HL-60 (cell line): Measurements from ENCODE around the gene CFAP20DC.

ENCODE experiments used
- CTCF ChIP-seq: IDR thresholded peaks from one replicate; pipeline ENCODE4 v1.5.1; 2011; ENCODE audit warnings: low read length, control low read depth, inconsistent platforms; ENCODE audit not compliant: insufficient read depth
- TF ChIP-seq, protein P1 (sequence below): IDR thresholded peaks from 2 replicates; pipeline ENCODE4 v1.6.1; 2012; ENCODE audit warnings: low read depth; ENCODE audit not compliant: insufficient replicate concordance

- no peak for TF ChIP-seq CTCF
- TF ChIP-seq, protein P1, sequence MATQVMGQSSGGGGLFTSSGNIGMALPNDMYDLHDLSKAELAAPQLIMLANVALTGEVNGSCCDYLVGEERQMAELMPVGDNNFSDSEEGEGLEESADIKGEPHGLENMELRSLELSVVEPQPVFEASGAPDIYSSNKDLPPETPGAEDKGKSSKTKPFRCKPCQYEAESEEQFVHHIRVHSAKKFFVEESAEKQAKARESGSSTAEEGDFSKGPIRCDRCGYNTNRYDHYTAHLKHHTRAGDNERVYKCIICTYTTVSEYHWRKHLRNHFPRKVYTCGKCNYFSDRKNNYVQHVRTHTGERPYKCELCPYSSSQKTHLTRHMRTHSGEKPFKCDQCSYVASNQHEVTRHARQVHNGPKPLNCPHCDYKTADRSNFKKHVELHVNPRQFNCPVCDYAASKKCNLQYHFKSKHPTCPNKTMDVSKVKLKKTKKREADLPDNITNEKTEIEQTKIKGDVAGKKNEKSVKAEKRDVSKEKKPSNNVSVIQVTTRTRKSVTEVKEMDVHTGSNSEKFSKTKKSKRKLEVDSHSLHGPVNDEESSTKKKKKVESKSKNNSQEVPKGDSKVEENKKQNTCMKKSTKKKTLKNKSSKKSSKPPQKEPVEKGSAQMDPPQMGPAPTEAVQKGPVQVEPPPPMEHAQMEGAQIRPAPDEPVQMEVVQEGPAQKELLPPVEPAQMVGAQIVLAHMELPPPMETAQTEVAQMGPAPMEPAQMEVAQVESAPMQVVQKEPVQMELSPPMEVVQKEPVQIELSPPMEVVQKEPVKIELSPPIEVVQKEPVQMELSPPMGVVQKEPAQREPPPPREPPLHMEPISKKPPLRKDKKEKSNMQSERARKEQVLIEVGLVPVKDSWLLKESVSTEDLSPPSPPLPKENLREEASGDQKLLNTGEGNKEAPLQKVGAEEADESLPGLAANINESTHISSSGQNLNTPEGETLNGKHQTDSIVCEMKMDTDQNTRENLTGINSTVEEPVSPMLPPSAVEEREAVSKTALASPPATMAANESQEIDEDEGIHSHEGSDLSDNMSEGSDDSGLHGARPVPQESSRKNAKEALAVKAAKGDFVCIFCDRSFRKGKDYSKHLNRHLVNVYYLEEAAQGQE: no peak
These were observed 297.8 kb downstream of the CFAP20DC start for GRCh38 chr3:58751882-58752567.
